ENCODE results near the gene PRKCQ.
"Not testable (repeated sequence)": the region's sequence is repeated elsewhere in the genome, so short reads cannot be mapped to it uniquely, and the experiment has no call there.

PRKCQ gene

GRCh38 chr10:6490614-6491013, 89.5 kb downstream of the PRKCQ start:
- no peak for DNase-seq

GRCh38 chr10:6487920-6488319, 92.2 kb downstream of the PRKCQ start:
- no peak for DNase-seq

GRCh38 chr10:6486309-6486708, 93.8 kb downstream of the PRKCQ start:
- DNase-seq: no peak

GRCh38 chr10:6482737-6483357, 97.2 kb downstream of the PRKCQ start:
- DNase-seq: no peak

GRCh38 chr10:6478722-6479121, 101.4 kb downstream of the PRKCQ start:
- no peak for DNase-seq

- DNase-seq: no peak
These were observed 103.1 kb downstream of the PRKCQ start for GRCh38 chr10:6476989-6477388.

- no peak for DNase-seq
These were observed 105.2 kb downstream of the PRKCQ start for GRCh38 chr10:6474871-6475270.

- DNase-seq: no peak
These were observed 106.1 kb downstream of the PRKCQ start for GRCh38 chr10:6473901-6474370.

GRCh38 chr10:6473430-6473829, 106.6 kb downstream of the PRKCQ start:
- DNase-seq: no peak

- DNase-seq: not testable (repeated sequence)
These were observed 107.4 kb downstream of the PRKCQ start for GRCh38 chr10:6472710-6473005.

- no peak for DNase-seq
These were observed 109.0 kb downstream of the PRKCQ start for GRCh38 chr10:6470894-6471618.

GRCh38 chr10:6469661-6470060, 110.4 kb downstream of the PRKCQ start:
- no peak for DNase-seq

GRCh38 chr10:6465854-6466601, 114.0 kb downstream of the PRKCQ start:
- no peak for DNase-seq

GRCh38 chr10:6465437-6465836, 114.6 kb downstream of the PRKCQ start:
- no peak for DNase-seq

- no peak for DNase-seq
These were observed 115.1 kb downstream of the PRKCQ start for GRCh38 chr10:6464862-6465430.

- DNase-seq: no peak
These were observed 116.7 kb downstream of the PRKCQ start for GRCh38 chr10:6463366-6463765.

- no peak for DNase-seq
These were observed 118.1 kb downstream of the PRKCQ start for GRCh38 chr10:6461961-6462360.

GRCh38 chr10:6460861-6461409, 119.1 kb downstream of the PRKCQ start:
- no peak for DNase-seq

- no peak for DNase-seq
These were observed 121.3 kb downstream of the PRKCQ start for GRCh38 chr10:6458814-6459213.

- DNase-seq: no peak
These were observed 122.7 kb downstream of the PRKCQ start for GRCh38 chr10:6457376-6457775.

- no peak for DNase-seq
These were observed 124.0 kb downstream of the PRKCQ start for GRCh38 chr10:6456067-6456466.

- DNase-seq: no peak
These were observed 124.5 kb downstream of the PRKCQ start for GRCh38 chr10:6455592-6455991.

- DNase-seq: no peak
These were observed 133.4 kb downstream of the PRKCQ start for GRCh38 chr10:6446711-6447110.

Measured in NCI-H146 (cell line).